HG03135 (cell line): ENCODE measurements around the gene BSND.
A peak's percentile ranks its signal among the peaks of the same experiment; 100 is the strongest.

Experiments
- ATAC-seq: cut with Tn5 transposase; IDR thresholded peaks from one replicate; pipeline ENCODE4 v1.9.1; 2021; ENCODE audit warnings: mild to moderate bottlenecking, moderate library complexity; ENCODE audit not compliant: unreplicated experiment

Gene BSND

DNA sequence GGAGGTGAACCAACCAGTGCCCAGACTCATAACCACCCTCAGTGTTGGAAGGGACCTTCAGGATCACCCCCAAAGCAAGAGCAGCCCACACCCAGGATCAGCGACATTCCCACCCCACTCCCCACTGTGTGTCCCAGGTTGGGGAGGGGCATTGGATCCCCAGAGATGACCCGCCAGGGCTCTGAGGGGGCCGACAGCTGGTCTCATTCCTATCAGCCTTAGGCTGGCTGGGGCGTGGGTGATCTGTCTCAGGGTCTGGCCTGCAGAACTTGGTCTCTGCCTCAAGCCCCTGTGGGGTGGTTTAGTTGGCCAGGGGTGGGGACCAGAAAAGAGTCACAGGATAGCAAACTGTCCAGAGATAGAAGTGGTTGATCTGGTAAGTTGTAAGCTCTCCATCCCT is 7.8 kb upstream of the BSND start:
- no peak for ATAC-seq

DNA sequence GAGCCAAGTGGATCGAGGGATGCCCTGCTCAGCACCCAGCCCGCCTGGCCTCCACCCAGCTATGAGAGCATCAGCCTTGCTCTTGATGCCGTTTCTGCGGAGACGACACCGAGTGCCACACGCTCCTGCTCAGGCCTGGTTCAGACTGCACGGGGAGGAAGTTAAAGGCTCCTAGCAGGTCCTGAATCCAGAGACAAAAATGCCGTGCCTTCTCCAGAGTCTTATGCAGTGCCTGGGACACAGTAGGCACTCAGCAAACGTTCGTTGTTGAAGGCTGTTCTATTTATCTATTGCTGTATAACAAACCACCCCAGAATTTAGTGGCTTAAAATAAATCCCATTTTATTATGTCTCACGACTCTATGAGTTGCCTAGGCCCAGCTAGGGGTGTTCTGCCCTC is 6.8 kb upstream of the BSND start:
- no peak for ATAC-seq

DNA sequence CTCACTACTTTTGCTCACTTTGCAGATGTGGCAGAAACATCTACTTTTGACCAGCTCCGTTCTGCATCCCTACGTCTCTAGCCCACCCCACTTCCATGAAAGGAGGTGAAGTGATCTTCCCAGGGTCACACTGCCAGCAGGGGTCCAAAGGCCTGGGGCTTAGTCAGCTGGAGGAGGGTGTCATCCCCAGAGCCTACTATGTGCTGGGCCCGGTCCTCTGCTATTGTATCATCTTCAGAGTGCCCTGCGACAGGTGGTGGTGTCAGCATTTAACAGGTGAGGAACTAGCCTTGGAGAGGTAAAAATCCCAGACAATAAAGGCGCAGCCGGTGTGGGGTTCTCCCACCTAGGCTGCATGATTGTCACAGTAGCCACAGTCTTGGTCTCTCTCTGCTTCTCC is 5.6 kb upstream of the BSND start:
- no peak for ATAC-seq

DNA sequence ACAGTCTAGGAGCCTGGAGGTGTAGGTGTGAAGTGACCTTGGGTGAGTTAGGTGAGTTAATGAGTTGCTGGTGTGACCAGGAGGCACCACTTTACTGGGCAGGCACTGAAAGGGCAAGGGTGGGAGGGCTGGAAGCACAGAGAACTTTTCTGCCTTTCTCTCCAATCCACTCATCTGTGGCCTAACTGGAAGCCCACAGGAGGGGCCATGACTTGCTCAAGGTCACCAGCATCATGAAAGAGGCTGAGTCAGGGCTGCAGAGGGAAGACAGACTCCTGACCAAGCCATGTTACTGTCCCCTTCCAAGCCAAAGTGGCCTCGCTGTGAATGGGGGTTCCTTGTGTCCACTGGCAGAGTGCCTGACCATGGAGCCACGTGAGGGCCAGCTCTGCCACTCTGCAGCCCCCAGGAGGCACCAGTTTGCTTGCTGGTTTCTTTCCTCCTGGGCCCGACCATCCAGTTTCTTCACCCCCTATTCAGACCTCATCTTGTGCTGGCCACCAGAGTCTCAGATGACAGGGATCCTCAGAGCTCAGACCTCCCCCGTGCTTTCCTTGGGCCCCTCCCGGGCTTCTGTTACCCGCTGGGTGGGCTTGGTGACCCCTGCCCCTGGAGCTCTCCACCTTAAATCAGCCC is 4.3 kb upstream of the BSND start:
- ATAC-seq = no peak

DNA sequence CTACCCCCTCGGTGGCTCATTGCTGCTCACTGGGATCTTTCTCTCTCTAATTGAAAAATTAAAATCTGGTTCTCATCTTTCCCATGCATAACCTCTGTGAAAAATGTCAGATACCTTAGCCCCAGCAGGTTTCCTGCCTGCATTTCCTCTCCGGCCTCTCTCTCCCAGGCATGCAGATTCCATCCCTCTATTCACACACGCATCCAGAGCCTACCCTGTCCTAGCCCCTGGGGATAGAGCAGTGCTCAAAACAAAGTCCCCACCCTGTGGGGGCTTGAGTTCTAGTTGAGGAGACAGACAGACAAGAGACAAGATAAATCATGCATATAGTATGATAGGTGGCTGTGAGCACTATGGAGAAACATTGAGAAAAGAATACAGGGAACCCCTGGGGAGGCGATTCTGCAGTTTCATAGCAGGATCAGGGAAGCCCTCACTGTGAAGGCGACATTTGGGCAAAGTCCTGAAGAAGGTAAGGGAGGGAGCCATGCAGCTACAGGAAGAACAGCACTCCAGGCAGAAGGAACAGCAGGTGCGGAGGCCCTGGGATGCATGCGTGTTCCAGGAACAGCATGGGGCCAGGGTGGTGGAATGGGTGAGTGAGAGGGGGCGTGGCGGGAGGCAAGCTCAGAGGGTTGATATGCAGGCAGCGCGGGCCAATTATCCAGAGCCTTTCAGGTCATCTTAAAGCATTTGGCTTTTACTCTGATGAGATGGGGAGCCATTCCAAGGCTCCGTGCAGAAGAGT is 3.5 kb upstream of the BSND start:
- ATAC-seq = no peak

DNA sequence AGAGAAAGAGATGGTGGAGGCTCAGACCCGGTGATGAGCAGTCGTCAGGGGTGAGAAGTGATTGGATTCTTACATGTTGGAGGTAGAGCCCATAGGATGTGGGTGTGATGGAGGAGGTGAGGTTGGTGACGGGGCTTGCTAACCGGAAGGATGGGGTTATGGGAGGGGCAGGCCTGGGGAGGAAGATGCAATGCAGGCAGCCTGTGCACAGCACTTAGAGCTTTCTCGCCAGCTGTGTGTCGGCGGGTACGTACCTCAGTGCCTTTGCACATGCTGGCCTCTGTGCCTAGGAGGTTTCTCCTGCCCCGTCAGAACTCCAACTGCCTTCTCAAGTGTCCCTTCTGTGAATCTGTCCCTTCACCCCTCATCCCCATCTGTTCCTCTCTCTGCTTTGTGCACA is 2.9 kb upstream of the BSND start:
- no peak for ATAC-seq

DNA sequence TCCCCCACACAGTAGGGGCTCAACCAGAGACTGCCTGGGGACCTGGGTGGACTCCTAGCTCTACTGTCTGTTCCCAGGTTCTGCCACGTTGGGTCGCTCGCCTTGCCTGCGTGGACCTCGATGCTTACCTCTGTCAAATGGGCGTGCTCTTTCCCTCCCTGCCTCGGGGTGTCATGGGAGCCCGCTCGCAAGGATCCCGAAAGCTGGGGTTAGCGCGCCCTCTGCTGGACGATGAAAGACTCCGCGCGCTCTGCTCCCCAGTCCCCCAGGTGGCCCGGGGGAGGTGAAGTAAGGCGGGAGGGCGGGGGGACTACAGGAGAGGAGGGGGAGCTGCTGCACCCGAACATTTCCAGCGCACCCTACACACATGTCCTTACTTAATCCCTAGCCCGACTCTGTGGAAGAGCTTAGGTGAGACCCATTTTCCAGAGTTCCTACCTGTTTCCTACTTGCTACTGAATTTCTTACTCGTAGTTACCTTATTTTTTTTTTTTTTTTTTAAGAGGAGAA is 2.3 kb upstream of the BSND start:
- ATAC-seq = peak; percentile 80

DNA sequence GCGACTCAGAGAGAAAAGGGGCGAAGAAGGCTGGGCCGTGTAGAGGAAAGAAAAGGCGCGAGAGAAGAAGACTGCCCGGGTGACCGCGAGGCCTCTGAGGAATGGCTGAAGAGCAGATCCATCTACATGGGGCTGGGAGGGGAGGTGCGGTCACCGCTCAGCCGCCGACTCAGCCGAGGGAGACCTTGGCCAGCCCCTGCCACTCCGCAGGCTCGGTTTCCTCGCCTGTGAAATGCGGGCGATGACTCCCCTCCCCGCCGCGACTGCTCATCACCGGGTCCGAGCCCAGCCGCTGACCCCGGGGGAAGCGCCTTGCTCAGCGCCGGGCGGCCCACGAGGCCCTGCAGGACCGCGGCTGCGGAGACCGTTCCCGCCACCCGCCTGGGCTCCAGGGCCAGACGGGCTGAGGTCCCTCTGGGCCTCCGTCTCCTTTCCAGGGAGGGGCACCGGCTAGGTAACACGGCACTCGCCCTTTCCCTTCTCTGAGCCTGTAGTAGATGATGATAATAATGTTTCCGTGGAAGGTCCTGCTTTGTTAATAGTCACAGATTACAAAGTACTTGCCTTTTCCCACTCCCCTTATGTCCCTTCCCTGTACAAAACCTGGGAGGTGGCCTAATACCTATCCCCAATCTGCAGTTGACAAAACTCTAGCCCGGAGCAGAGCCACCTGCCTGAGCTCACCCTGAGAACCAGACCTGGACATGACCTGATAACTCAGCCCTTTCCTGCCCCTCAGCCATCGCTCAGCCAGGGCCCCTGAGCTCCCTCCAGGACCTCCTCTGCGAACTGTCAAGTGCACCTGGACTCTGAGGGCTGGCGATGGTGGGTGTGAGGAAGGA is 1.6 kb upstream of the BSND start:
- no peak for ATAC-seq

DNA sequence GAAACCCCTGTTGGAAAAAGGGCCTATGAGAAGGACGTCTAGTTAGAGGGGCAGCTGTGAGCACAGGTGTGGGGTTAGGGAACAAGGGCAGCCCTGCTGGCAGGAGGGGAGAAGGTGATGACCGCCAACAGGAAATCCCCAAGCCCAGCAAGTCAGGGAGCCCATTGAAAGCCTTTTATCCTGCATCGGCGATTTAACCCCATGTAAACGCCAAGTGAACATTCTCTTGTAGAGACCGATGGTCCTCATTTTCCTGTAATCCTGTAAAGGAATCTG is 1.1 kb upstream of the BSND start:
- no peak for ATAC-seq

DNA sequence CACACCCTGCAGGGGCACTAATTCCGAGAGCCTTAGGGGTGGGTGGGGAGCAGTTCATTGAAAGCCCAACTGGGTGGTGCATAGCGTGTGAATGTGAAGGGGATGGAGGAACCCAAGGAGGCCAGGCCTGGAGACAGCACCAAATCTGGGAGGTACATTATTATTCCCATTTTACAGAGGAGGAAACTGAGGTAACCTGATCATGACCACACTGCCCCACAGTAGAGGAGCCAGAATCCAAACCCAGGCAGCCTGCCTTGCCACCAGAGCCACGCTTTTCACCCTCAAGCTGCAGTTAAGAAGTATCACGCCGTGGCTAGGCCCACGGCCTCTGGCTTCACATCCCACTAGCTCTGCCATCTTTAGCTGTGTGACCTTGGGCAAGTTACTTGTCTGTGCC is 633 bp upstream of the BSND start:
- ATAC-seq = no peak

DNA sequence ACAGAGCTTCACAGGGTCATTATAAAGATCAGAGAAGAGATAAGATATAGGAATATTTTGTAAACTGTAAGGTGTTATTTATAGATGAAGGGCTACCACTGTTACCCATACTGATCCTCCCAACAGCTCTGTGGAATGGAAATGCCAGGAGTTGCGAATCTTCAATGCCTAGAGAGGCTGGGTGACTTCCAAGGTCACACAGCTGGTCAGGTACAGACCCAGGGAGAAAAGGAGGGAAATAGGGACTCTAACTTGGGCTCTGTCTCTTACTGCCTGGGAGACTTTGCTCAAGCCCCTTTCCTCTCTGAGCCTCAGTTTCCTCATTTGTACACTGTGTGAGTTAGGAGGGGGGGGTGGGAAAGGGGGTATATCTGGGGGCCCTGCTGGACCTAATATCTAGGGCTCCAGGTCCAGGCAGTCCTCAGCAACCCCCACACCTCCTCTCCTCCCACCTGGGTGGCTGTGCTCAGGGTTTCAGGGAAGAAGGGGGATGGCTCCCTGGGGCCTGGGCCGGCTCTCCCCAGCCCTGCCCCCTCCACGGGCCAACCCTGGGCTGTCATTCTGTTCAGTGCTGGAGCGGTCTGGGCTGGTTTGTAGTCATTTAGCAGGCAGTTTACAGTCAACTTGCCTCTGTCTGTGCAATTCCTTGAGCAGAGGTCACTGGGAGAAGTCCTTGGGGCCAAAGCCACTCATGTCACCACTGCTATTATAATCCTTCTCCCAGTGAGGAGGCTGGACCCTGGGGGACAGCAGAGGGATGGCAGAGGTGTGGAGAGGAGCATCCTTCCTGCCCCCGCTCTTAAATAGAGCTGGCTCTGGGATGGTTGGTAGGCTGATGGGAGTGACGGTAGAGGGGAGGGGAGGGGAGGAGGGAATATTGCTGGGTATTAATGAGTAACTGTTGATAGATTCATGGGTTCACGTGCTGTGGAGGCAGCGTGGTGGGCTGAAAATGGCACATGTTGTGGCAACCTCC is 1.7 kb downstream of the BSND start:
- no peak for ATAC-seq

DNA sequence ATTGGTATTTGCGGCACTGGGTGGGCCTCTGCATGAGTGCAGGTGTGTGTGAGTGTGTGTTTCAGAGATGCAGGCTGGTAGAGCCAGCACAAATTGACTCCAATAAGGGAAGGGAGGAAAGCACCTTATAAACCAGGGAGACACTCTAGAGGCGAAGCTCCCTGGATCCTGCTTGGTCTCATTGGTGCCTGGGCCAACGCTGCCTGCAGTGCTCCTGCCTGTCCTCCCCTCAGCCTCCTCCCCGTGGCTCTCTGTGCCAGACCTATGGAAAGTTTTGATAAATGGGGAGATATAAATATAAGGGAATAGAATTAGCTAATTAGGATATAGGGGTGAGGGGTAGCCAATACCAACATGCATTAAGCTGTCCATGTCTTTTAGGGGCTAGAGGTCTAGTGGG is 2.6 kb downstream of the BSND start:
- no peak for ATAC-seq

DNA sequence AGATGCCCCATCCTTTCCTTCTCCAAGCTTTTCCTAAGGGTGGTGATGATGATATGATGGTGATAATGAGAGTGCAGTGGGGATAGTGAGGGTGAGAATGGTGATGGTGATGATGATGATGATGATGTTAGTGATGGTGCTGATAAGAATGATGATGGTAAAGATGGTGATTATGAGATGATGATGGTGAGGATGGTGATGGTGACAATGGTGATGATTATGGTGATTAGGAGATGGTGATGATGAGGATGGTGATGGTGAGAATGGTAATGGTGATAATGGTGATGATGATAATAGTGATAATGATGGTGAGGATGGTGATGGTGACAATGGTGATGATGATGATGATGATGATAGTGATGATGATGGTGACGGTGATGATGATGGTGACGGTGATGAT is 4.0 kb downstream of the BSND start:
- ATAC-seq = no peak

DNA sequence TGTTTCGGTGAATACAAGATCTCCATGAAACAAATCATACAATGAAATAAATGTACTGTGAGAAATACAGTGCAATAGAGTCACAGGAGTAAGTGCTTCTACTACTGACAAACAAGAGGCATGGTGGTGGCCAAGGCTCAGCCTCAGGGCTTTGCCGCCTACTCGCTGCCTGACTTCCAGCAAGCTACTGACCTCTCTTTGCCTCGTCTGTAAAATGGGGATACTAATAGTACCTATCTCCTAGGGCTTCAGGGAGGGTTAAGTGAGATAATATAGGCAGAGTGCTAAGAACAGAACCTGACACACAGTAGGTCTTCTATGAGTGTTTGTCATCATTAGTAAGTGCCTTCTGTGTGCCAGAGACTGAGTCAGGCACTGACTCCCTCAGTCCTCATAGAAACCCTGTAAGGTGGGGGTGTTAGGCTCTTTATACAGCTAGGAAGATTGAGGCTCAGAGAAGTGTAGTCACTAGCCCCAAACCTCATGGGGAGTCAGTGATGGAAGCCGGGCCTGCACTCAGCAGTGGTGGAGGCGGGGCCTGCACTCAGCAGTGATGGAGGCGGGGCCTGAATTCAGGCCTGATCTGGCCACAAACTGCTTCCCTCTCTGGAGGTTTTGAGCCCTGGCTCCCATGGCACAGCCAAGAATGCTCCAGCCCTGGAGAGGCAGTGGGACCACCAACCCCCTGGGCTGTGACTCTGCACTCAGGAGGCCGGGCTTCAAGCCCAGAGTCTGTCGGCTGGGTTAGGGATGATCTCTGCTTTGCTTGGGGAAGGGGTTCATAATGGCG is 6.8 kb downstream of the BSND start:
- no peak for ATAC-seq

DNA sequence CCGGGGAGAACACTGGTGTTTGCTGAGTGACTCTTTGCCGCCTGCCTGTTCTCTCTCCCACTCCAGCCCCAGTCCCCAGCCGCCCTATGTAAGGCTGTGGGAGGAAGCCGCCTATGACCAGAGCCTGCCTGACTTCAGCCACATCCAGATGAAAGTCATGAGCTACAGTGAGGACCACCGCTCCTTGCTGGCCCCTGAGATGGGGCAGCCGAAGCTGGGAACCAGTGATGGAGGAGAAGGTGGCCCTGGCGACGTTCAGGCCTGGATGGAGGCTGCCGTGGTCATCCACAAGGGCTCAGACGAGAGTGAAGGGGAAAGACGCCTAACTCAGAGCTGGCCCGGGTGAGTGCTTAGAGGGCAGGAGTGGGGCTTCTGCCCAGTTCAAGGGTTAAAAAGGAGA is 8.2 kb downstream of the BSND start:
- ATAC-seq = no peak

DNA sequence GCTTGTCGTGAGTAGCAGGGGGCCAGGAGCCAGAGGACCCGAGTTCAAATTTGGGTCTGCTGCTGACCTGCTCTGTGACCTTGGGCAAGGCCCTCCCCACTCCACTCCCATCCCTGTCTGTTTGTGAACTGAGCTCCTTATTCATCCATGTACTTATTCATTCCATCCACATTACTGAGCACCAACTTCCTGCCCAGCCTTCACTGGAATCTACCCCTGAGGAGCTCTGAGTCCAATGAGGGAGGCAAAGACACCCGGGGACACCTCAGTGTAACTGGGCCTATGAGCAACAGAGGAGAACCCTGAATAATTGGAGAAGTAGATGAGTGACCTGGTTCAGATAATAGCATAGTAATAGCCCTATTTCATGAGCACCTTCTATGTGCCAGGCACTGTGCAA is 8.9 kb downstream of the BSND start:
- no peak for ATAC-seq

DNA sequence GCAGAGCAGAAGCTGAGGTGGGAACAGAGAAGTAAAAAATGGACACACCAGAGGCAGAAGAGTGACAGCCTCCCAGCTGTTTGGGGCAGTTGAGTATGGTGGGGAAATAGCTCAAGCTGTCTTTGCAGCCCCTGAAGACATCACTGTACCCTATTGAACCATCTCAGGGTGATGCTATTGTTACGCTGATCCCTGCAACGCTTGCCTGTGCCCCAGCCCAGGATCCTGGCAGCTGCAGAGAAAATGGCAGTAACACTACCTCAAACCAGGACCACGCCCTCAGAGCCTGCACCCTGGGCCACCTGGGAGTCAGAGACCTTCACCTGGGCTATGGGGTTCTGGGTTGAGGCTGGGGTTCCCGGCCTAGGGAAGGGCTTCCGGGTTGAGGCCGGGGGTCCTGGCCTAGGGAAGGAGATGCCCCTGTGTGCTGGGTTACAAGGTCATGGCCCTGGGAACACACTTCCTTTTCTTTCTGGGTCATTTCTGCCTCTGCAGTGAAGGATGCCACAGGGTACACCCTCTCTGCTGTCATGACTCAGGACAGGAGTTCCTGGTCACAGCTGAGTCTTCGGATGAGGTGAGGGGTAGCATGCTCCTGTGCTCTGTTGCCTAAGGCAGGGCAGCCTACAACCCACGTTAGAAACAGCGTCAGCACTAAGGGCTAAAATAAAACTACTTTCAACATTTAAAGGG is 11.6 kb downstream of the BSND start:
- ATAC-seq = no peak

DNA sequence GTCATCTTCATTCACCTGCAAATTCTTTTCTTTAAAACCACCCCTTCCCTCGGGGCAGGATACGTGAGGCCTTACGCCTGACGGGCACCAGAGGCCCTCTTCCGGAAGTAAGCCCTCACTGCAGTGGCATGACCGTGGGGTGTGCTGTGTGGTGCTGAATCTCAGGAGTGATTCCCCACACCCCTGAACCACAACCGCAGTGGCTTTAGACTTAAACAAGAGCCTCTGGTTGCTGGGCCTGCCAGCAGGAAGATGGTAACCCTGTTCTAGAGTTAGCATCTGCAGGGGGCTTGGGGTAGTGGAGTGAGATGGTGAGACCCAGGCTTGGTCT is 12.1 kb downstream of the BSND start:
- ATAC-seq = no peak

DNA sequence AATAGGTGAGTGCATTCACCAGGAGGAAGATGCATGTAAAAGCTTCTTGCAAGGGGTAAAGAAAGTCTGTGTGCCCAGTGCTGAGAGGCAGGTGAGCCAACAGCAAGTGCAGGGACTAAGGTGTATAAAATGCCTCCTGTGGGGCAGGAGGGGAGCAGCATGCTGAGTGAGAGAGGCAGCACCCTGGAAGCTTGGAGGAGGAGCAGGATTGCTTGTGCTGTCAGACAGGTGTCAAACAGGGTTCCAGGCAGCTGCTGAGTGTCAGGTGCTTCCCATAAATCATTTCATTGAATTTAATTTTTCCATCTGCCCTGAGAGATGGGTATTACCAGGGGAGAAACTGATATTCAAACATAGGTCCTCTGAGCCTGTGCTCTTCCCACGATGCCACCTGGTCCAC is 13.9 kb downstream of the BSND start:
- no peak for ATAC-seq

DNA sequence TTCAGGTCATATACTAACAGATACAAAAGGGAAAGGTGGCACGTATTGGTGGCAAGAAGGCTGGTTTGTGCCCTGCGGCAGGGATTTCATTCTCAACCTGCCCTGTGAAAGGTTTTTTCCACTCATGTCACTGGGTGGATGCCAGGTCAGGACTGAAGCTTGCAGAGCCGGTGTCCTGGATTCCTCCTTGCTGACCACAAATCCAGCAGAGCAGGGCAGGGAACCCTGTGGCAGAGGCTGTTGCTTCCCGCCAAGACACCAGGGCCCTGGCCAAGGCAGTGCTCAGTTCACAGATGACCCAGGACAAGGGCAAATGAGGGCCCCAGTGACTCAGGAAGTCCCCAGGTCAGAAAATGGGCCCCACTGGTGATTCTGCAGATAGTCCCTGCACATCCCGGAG is 16.4 kb downstream of the BSND start:
- ATAC-seq = no peak
